Progenitor cell of endocrine pancreas (in vitro differentiated cells): ENCODE data around the gene GNAI1. TPM values are rescaled to one million over a fixed set of nuclear protein-coding genes. Genes with fewer than 3 reads are reported as not detected.

Source experiments
- DNase-seq: peaks from one replicate; pipeline ENCODE4 v3.0.0; 2021; ENCODE audit warnings: low spot score; ENCODE audit not compliant: unreplicated experiment
- H3K27ac Mint-ChIP-seq: 2 replicates; pipeline ENCODE4 v1.8.0; 2021; ENCODE audit warnings: mild to moderate bottlenecking, moderate library complexity, mixed read lengths
- H3K27me3 Mint-ChIP-seq: 2 replicates; pipeline ENCODE4 v1.8.0; 2021; ENCODE audit warnings: mixed read lengths
- H3K36me3 Mint-ChIP-seq: 2 replicates; pipeline ENCODE4 v1.8.0; 2022; ENCODE audit warnings: mixed read lengths; ENCODE audit not compliant: insufficient read depth
- H3K4me1 Mint-ChIP-seq: 2 replicates; pipeline ENCODE4 v1.8.0; 2021; ENCODE audit warnings: low read depth, mixed read lengths
- H3K4me3 Mint-ChIP-seq: 2 replicates; pipeline ENCODE4 v1.8.0; 2021; ENCODE audit warnings: low read depth, mild to moderate bottlenecking, moderate library complexity, mixed read lengths
- H3K9me3 Mint-ChIP-seq: 2 replicates; pipeline ENCODE4 v1.8.0; 2021; ENCODE audit warnings: low read depth, mixed read lengths
- total RNA-seq: library from RNA; stranded (reverse); gene quantifications from 2 replicates; pipeline ENCODE4 v1.2.1, GENCODE V29; 2021
- TF ChIP-seq, protein P1 (sequence below): fragments of 200-600 bp; sonication (generic); IDR thresholded peaks from one replicate; pipeline ENCODE4 v1.5.0; 2021; ENCODE audit warnings: antibody characterized with exemption, mild to moderate bottlenecking; ENCODE audit not compliant: unreplicated experiment

The GNAI1 gene
- total RNA-seq, 1 donor from 2014 or later: 50.8 TPM

DNA sequence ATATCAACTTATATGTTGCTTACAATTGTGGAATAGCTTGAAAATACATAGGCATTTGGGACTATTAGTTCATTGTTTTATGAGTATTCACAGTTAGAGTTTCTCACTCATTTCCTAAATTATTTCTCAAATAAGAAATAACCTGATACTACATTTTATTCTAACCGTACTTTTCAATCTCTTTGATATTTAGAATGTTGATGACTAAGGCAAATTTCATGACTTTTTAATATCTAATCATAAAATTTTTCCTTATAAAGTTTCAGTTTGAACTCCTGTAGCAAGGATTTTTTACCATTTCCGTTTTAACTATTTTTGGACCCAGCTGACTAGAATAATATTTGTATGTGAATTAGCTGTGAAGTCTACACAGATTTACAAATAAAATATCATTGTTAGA lies 41.3 kb upstream of the GNAI1 start:
- Mint-ChIP-seq H3K9me3 (no peaks in the 10 kb centered on the region), H3K4me3 (no peak overlapping the region), H3K36me3 (no peaks in the 10 kb centered on the region), H3K4me1 (peaks cover 3% of the 10 kb centered on the region), H3K27me3 (no peaks in the 10 kb centered on the region), H3K27ac (no peak overlapping the region)
- no peak for DNase-seq
- TF ChIP-seq, protein P1, sequence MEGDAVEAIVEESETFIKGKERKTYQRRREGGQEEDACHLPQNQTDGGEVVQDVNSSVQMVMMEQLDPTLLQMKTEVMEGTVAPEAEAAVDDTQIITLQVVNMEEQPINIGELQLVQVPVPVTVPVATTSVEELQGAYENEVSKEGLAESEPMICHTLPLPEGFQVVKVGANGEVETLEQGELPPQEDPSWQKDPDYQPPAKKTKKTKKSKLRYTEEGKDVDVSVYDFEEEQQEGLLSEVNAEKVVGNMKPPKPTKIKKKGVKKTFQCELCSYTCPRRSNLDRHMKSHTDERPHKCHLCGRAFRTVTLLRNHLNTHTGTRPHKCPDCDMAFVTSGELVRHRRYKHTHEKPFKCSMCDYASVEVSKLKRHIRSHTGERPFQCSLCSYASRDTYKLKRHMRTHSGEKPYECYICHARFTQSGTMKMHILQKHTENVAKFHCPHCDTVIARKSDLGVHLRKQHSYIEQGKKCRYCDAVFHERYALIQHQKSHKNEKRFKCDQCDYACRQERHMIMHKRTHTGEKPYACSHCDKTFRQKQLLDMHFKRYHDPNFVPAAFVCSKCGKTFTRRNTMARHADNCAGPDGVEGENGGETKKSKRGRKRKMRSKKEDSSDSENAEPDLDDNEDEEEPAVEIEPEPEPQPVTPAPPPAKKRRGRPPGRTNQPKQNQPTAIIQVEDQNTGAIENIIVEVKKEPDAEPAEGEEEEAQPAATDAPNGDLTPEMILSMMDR: no peak

DNA sequence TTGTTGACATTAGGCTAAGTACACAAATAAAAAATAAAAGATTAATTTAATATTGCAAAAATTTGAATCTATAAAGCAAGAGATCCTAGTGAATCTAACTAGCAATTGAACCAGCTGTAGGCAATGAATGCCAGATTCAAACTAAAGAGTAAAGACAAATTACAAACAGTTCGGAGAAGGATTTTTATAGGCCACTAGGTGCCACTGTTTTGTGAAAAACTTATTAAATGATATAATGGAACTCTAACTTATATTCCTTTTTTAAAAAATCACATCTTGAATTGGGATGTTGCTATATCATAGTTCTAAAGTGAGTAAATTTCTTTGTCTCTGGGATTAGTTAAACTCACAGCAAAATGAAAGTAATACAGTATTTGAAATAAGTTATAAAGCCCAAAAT lies 39.1 kb upstream of the GNAI1 start:
- TF ChIP-seq, protein P1: peak; percentile 47
- Mint-ChIP-seq H3K27me3 (no peaks in the 10 kb centered on the region), H3K27ac (no peak overlapping the region), H3K9me3 (no peaks in the 10 kb centered on the region), H3K36me3 (no peaks in the 10 kb centered on the region), H3K4me1 (no peaks in the 10 kb centered on the region), H3K4me3 (no peak overlapping the region)
- DNase-seq: no peak

DNA sequence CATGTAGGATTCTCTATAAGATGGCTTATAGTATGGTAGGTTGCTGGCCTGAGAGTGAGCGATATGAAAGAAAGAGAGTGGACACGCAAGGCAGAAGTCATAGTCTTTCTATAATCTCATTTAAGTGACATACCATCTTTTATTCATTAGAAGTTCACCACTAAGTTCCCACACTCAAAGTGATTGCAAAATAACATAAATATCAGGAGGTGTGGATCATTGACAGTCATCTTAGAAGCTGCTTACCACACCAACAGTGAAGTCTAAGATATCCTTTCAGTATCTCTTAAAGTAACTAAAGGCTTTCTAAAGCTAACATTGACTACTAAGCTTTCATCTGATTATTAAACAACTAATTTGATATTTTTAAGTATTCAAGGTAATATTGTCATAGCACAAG lies 36.9 kb upstream of the GNAI1 start:
- DNase-seq: no peak
- no peaks in the 10 kb centered on the region for H3K4me1 Mint-ChIP-seq
- no peak overlapping the region for H3K27ac Mint-ChIP-seq
- peaks cover 3% of the 10 kb centered on the region for H3K9me3 Mint-ChIP-seq
- H3K4me3 Mint-ChIP-seq: no peak overlapping the region
- TF ChIP-seq, protein P1: no peak
- no peaks in the 10 kb centered on the region for H3K27me3 Mint-ChIP-seq
- H3K36me3 Mint-ChIP-seq: no peaks in the 10 kb centered on the region

DNA sequence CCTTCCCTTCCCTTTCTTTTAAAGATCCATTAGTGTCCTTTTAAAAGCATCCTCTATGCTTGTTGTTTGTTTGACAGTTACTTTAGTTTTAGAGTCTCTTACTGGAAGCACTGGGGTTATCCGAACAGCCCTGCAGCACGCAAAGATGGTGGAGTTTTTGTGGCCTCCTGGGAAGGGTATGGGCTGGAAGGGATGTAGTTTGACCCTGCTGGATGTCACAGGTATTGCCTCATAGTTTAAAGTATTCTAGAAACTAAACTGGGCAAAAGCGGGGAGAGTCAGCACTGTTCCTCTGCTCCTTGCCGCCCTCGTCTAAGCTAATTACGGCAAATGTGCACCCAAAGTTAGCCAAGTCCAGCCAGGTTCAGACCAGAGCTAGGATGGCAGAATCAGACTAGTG lies 35.8 kb upstream of the GNAI1 start:
- H3K27ac Mint-ChIP-seq: no peak overlapping the region
- no peaks in the 10 kb centered on the region for H3K4me1 Mint-ChIP-seq
- no peaks in the 10 kb centered on the region for H3K36me3 Mint-ChIP-seq
- no peaks in the 10 kb centered on the region for H3K27me3 Mint-ChIP-seq
- H3K9me3 Mint-ChIP-seq: peaks cover 4% of the 10 kb centered on the region
- TF ChIP-seq, protein P1: peak; percentile 32
- no peak overlapping the region for H3K4me3 Mint-ChIP-seq
- no peak for DNase-seq

DNA sequence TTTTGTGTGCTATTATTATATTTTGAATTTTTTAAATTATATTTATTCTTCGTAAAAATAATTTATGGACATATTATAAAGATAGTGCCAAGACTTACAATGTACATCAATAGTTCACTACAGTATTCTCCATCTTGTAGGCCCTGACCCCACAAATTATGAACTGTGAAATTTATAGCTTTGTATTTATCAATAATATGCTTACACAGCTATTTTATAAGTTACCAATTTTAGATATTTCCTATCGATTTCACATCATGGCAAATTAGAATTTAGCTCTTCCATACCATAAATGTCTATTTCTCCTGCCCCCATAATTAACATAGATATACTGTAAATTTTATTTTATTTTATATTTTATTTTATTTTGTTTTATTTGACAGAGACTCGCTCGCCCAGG lies 34.4 kb upstream of the GNAI1 start:
- H3K4me3 Mint-ChIP-seq: no peak overlapping the region

More for the DNA sequence above, 34.4 kb upstream of the GNAI1 start:
- Mint-ChIP-seq H3K36me3 (no peaks in the 10 kb centered on the region), H3K27me3 (no peaks in the 10 kb centered on the region), H3K9me3 (peaks cover 10% of the 10 kb centered on the region), H3K27ac (no peak overlapping the region), H3K4me1 (no peaks in the 10 kb centered on the region)
- TF ChIP-seq, protein P1: no peak
- no peak for DNase-seq
